ENCODE data around the gene COPZ1. TPM values are rescaled to one million over a fixed set of nuclear protein-coding genes. Genes with fewer than 3 reads are reported as not detected.

COPZ1 gene
- polyA plus RNA-seq, 4 donors, result 214 to 236 (median 220) TPM

DNA sequence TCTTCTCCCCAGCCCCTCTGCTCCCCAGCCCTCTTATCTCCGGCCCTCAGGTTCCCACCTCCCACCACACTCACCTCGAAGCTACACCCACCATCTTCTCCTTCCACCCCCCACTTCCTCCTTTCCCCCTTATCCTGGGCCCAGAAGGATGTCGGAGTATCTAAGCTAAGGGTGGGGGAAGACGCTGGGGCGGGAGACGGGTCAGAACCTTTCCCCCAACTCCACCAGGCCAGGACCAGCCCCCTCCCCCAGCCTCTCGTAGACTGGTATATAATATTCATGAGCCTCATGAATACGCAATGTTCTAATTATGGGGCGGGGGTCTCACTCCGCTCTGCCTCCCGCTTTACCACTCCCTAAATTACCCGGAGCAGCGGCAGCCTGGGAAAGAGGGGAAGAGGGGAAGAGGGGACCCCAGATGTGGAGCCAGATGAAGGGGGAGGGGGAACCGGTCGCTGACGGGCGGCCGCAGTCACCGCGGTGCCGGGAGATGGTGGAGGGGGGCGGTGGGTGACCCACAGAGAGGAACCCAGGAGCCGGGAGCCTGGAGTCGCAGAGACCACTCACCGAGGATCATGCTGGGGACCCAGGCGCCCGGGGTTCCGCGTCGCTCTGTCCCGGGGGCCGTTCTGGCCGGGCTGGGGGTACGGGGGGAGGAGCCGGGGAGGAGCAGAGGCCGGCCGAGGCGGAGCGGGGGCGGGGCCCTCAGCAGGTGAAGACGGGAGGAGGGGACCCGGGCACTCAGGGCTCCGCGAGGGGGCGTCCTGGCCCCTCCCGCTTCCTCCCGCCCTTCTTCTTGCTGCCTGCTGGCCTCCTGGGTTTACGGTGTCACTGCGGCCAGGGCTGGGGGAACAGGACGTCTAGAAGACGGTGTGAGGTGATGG, 66.0 kb downstream of the COPZ1 start:
- peak in 1 of 4 donors; percentile 44 for DNase-seq (ENCODE audit: low read depth in 4 of 4, low spot score in 3 of 4)

- no peak for DNase-seq (ENCODE audit: low read depth in 4 of 4, low spot score in 3 of 4)
Measured at GRCh38 chr12:54392485-54393206, 67.7 kb downstream of the COPZ1 start.

- DNase-seq (ENCODE audit: low read depth in 4 of 4, low spot score in 3 of 4), result no peak
Measured at GRCh38 chr12:54393207-54393609, 68.3 kb downstream of the COPZ1 start.

GRCh38 chr12:54393743-54394142, 68.8 kb downstream of the COPZ1 start:
- DNase-seq (ENCODE audit: low read depth in 4 of 4, low spot score in 3 of 4), result no peak

GRCh38 chr12:54394281-54394719, 69.4 kb downstream of the COPZ1 start:
- DNase-seq (ENCODE audit: low read depth in 4 of 4, low spot score in 3 of 4), result no peak

DNA sequence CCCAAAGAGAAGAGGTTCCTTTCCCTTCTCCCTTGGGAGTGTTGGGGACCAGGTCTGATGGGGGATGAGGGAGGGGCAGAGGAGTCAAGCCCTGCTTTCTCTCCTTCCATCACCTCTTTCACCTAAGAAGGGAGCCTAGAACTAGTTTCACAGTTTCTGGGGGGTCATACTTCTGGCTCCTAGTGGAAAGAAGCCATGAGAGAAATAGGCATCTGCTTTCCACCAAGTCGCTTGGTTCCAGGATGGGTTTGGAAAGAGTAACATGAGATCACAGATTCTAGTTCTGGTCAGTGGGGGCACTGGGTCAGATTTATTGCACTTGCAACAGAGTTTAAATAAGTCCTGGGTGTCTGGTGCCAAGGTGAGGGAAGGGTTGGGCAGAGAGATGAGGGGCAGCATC, 70.1 kb downstream of the COPZ1 start:
- no peak for DNase-seq (ENCODE audit: low read depth in 4 of 4, low spot score in 3 of 4)

DNA sequence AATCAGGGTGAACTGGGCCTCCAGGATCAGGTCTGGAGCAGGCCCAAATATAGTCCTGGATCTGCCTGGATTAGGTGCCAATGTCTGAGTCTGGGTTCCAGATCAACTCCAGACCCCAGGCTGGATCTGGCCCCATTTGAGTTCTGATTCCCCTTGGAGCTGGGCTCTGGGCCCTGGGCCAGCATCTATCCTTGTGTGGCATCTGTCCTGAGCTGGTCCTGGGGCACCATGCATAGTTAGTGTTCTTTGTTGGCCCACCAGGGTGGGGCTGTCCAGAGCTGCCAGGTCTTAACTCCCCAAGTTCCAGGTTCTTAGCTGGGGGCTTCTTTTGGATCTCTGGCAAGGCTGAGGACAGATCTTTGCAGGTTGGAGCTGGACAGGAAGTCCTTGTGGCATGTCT, 70.6 kb downstream of the COPZ1 start:
- no peak for DNase-seq (ENCODE audit: low read depth in 4 of 4, low spot score in 3 of 4)

- no peak for DNase-seq (ENCODE audit: low read depth in 4 of 4, low spot score in 3 of 4)
Measured at GRCh38 chr12:54397157-54397556, 72.2 kb downstream of the COPZ1 start.

- no peak for DNase-seq (ENCODE audit: low read depth in 4 of 4, low spot score in 3 of 4)
Measured at GRCh38 chr12:54398218-54398617, 73.3 kb downstream of the COPZ1 start.

- DNase-seq (ENCODE audit: low read depth in 4 of 4, low spot score in 3 of 4), result peak; percentile 70 to 83 (median 80)
Measured at GRCh38 chr12:54398995-54399793, 74.3 kb downstream of the COPZ1 start.

DNA sequence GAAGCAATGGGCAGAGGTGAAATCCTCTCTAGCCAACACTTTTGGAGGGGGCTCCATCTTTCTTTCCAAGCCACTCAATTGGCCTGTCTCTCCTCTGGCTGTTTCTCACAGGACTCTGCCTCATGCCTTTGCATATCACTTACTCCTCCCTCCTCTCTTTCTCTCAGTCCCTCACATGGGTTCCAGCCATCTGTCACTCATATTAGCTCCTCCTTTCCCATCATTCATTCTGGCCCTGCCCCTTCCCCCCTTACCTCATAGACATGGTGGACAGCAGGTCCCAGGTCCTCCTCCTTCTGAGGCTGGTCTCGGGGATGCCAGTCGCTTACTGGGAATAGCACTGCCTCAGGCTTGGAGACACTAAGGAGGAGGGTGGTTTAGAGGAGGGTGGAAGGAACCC, 76.2 kb downstream of the COPZ1 start:
- no peak for DNase-seq (ENCODE audit: low read depth in 4 of 4, low spot score in 3 of 4)

Other genes with a start within 250 kb of the COPZ1 start
- gene SMUG1, start 136.1 kb upstream of the COPZ1 start, polyA plus RNA-seq (ENCODE audit: insufficient read length in 4 of 4), result 10 to 100 TPM; 30.7 to 36.1 (median 33.8) TPM
- 100 to 1,000 TPM; 103 to 136 (median 126) TPM for gene CBX5, start 45.0 kb upstream of the COPZ1 start, polyA plus RNA-seq (ENCODE audit: insufficient read length in 4 of 4)
- 1,000 to 10,000 TPM; 3,341 to 3,757 (median 3,663) TPM for gene HNRNPA1, start 44.4 kb upstream of the COPZ1 start, polyA plus RNA-seq (ENCODE audit: insufficient read length in 4 of 4)
- gene NFE2, start 24.1 kb upstream of the COPZ1 start, polyA plus RNA-seq (ENCODE audit: insufficient read length in 4 of 4), result 1 to 10 TPM; 2.0 to 4.8 (median 2.4) TPM
- gene GPR84, start 39.4 kb downstream of the COPZ1 start, polyA plus RNA-seq (ENCODE audit: insufficient read length in 4 of 4), result under 1 TPM in 3 of 4 donors, not detected in 1; 0.10 to 0.22 (median 0.17) TPM
- gene ZNF385A, start 59.6 kb downstream of the COPZ1 start, polyA plus RNA-seq (ENCODE audit: insufficient read length in 4 of 4), result 10 to 100 TPM; 11.7 to 15.7 (median 12.9) TPM
- 10 to 100 TPM; 39.2 to 50.6 (median 44.7) TPM for gene ITGA5, start 94.1 kb downstream of the COPZ1 start, polyA plus RNA-seq (ENCODE audit: insufficient read length in 4 of 4)
- under 1 TPM in 1 of 4 donors, not detected in 3; 0.04 TPM for gene GTSF1, start 148.5 kb downstream of the COPZ1 start, polyA plus RNA-seq (ENCODE audit: insufficient read length in 4 of 4)
- 1 to 10 TPM; 3.4 to 4.0 (median 3.6) TPM for gene NCKAP1L, start 172.6 kb downstream of the COPZ1 start, polyA plus RNA-seq (ENCODE audit: insufficient read length in 4 of 4)
- 1 to 10 TPM; 8.0 to 9.5 (median 8.8) TPM for gene PDE1B, start 224.5 kb downstream of the COPZ1 start, polyA plus RNA-seq (ENCODE audit: insufficient read length in 4 of 4)

Measured in right renal pelvis (tissue), 4 donors.